Measurements from ENCODE around the gene TBX1. TPM values are rescaled to one million over a fixed set of nuclear protein-coding genes. Genes with fewer than 3 reads are reported as not detected.

Gene TBX1
- total and polyA plus RNA-seq, 8 donors = 0.43 to 1.1 (median 0.68) TPM; not detected in 4

DNA sequence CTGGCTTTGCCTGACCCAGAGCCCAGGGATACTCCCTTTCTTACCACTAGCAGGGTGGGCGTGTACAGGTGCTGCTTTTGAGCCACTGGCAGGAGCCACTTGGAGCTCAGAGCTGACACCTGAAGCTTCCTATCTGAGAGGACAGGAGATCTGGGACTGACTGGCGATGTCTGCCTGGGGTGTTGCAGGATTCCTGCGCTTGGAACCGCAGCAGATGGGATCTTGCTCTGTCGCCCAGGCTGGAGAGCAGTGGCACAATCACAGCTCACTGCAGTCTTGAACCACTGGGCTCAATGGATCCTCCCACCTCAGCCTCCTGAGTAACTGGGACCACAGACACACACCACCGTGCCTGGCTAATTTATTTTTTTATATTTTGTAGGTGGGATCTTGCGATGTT is 19.5 kb upstream of the TBX1 start:
- no peak for DNase-seq
- Histone ChIP-seq H3K9me3 (no peaks in the 10 kb centered on the region), H3K36me3 (no peaks in the 10 kb centered on the region), H3K27me3 (peaks cover 0 to 35% (median 0%) of the 10 kb centered on the region in 3 donors), H3K27ac (no peak overlapping the region), H3K4me1 (no peaks in the 10 kb centered on the region), H3K4me3 (no peak overlapping the region)
- 86 to 93% (median 92%) methylated on average over 5 to 7 of the region's 7 CpGs for whole genome bisulfite sequencing, 5 donors
- TF ChIP-seq POLR2AphosphoS5 (IDR thresholded peaks at IDR 0.05) (no peak), POLR2A (IDR thresholded peaks at IDR 0.05) (no peak), EP300 (IDR thresholded peaks at IDR 0.05) (no peak)
- TF ChIP-seq, protein P1, sequence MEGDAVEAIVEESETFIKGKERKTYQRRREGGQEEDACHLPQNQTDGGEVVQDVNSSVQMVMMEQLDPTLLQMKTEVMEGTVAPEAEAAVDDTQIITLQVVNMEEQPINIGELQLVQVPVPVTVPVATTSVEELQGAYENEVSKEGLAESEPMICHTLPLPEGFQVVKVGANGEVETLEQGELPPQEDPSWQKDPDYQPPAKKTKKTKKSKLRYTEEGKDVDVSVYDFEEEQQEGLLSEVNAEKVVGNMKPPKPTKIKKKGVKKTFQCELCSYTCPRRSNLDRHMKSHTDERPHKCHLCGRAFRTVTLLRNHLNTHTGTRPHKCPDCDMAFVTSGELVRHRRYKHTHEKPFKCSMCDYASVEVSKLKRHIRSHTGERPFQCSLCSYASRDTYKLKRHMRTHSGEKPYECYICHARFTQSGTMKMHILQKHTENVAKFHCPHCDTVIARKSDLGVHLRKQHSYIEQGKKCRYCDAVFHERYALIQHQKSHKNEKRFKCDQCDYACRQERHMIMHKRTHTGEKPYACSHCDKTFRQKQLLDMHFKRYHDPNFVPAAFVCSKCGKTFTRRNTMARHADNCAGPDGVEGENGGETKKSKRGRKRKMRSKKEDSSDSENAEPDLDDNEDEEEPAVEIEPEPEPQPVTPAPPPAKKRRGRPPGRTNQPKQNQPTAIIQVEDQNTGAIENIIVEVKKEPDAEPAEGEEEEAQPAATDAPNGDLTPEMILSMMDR (IDR thresholded peaks at IDR 0.05) = no peak
- intact Hi-C loops (cut with DNase I; ENCODE audit: low total_unique reads) = no loop called here

DNA sequence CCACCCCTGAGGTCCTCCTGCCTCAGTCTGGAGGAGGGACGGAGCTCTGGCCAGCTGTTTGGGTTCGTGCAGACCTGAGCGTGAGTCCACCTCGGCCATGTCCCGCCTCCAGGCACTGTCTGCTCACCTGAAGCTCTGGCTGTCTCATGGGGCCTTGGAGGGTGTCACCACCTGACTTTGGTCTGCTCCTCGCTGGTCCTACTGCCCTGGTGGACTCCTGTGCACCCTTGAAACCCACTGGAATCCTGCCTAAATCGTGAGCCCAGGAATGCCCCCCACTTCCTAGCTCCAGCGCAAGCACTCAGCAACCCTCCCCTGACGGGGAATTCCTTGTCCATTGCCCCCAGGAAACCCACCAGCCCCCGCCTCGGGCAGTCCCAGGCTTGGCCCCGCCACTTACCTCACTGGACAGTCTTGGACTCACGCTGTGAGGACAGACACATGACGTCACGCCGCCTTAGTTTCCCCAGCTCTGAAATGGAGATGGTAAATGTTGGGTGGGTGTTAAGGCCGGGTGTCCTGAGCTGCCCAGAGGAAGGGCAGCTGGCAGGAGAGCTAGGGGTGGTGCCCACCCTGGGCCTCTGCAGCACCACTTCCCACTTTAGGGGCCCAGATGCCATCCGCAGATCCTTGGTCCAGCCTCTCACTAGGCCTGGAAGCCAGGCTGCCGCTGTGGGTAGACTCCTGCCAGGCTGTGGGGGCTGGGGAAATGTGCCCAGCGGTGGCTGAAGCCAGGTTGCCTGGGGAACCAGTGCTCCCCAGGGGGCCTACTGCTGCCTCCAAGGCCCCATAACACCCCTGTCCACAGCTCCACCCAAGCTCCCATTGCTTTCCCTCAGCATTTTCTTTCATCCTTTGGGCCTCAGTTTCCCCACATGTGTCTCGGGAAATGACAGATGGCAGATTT is 18.2 kb upstream of the TBX1 start:
- no peaks in the 10 kb centered on the region for H3K36me3 ChIP-seq
- no peak overlapping the region for H3K4me3 ChIP-seq
- DNase-seq = no peak
- no peaks in the 10 kb centered on the region for H3K4me1 ChIP-seq
- WGBS, 5 donors = 85 to 91% (median 88%) methylated on average over 10 to 21 of the region's 21 CpGs
- intact Hi-C loops (cut with DNase I; ENCODE audit: low total_unique reads) = no loop called here
- peaks cover 0 to 26% (median 0%) of the 10 kb centered on the region in 3 donors for H3K27me3 ChIP-seq
- H3K9me3 ChIP-seq = no peaks in the 10 kb centered on the region
- no peak overlapping the region for H3K27ac ChIP-seq
- TF ChIP-seq EP300 (IDR thresholded peaks at IDR 0.05) = no peak
- TF ChIP-seq POLR2A (IDR thresholded peaks at IDR 0.05) = no peak
- no peak for TF ChIP-seq POLR2AphosphoS5 (IDR thresholded peaks at IDR 0.05)
- TF ChIP-seq, protein P1 (IDR thresholded peaks at IDR 0.05) = no peak

GRCh38 chr22:19743081-19743480 is 17.5 kb upstream of the TBX1 start:
- Histone ChIP-seq H3K36me3 (no peaks in the 10 kb centered on the region), H3K4me3 (no peak overlapping the region), H3K9me3 (no peaks in the 10 kb centered on the region), H3K4me1 (no peaks in the 10 kb centered on the region), H3K27ac (no peak overlapping the region), H3K27me3 (peaks cover 0 to 26% (median 0%) of the 10 kb centered on the region in 3 donors)
- WGBS, 5 donors = 84 to 94% (median 86%) methylated on average over 4 to 6 of the region's 6 CpGs
- TF ChIP-seq, protein P1 (IDR thresholded peaks at IDR 0.05) = no peak
- no peak for TF ChIP-seq EP300 (IDR thresholded peaks at IDR 0.05)
- TF ChIP-seq POLR2A (IDR thresholded peaks at IDR 0.05) = no peak
- TF ChIP-seq POLR2AphosphoS5 (IDR thresholded peaks at IDR 0.05) = no peak
- DNase-seq = no peak
- intact Hi-C loops (cut with DNase I; ENCODE audit: low total_unique reads) = no loop called here

- WGBS, 5 donors = 28 to 59% (median 54%) methylated on average over 2 to 4 of the region's 4 CpGs
- Histone ChIP-seq H3K4me1 (no peaks in the 10 kb centered on the region), H3K27ac (no peak overlapping the region), H3K36me3 (no peaks in the 10 kb centered on the region), H3K27me3 (peaks cover 0 to 21% (median 0%) of the 10 kb centered on the region in 3 donors), H3K9me3 (no peaks in the 10 kb centered on the region), H3K4me3 (no peak overlapping the region)
- no peak for TF ChIP-seq POLR2AphosphoS5 (IDR thresholded peaks at IDR 0.05)
- TF ChIP-seq POLR2A (IDR thresholded peaks at IDR 0.05) = no peak
- TF ChIP-seq, protein P1 (IDR thresholded peaks at IDR 0.05) = no peak
- TF ChIP-seq EP300 (IDR thresholded peaks at IDR 0.05) = no peak
- DNase-seq = no peak
- intact Hi-C loops (cut with DNase I; ENCODE audit: low total_unique reads) = no loop called here
Measured at GRCh38 chr22:19743651-19744050, 16.9 kb upstream of the TBX1 start.

Data from stomach (tissue), 9 donors.